Mesendoderm (in vitro differentiated cells): ENCODE data around the gene SEMA6C.

ENCODE experiments used
- DNase-seq: peaks from one replicate; pipeline ENCODE4 v3.0.0; 2013
- H2AK5ac ChIP-seq: 2 replicates; pipeline ENCODE4 v1.6.1; 2013; ENCODE audit warnings: low read length, inconsistent platforms
- H2BK120ac ChIP-seq: 2 replicates; pipeline ENCODE4 v1.6.1; 2013; ENCODE audit warnings: low read depth, mild to moderate bottlenecking, low read length, moderate library complexity, mixed read lengths
- H2BK15ac ChIP-seq: replicated peaks from 2 replicates; pipeline ENCODE4 v1.6.1; 2013; ENCODE audit warnings: low read depth, mild to moderate bottlenecking, moderate library complexity
- H2BK5ac ChIP-seq: 2 replicates; pipeline ENCODE4 v1.6.1; 2013; ENCODE audit warnings: low read length, inconsistent platforms
- H3K18ac ChIP-seq: 2 replicates; pipeline ENCODE4 v1.6.1; 2013; ENCODE audit warnings: mild to moderate bottlenecking, low read length, mixed read lengths
- H3K23ac ChIP-seq: one replicate; pipeline ENCODE4 v1.6.1; 2013; ENCODE audit warnings: low read length
- H3K27ac ChIP-seq: 2 replicates; pipeline ENCODE4 v1.5.1; 2013; ENCODE audit warnings: low read depth, mild to moderate bottlenecking, inconsistent platforms, low read length, moderate library complexity
- H3K27me3 ChIP-seq: 2 replicates; pipeline ENCODE4 v1.6.1; 2013; ENCODE audit warnings: low read length, control low read depth, mild to moderate bottlenecking, inconsistent platforms; ENCODE audit not compliant: insufficient read depth, poor library complexity
- H3K36me3 ChIP-seq: 2 replicates; pipeline ENCODE4 v1.6.1; 2013; ENCODE audit warnings: low read length, inconsistent platforms; ENCODE audit not compliant: control insufficient read depth, insufficient read depth
- H3K4ac ChIP-seq: one replicate; pipeline ENCODE4 v1.6.1; 2013; ENCODE audit warnings: low read depth, mild to moderate bottlenecking, low read length, moderate library complexity
- H3K4me1 ChIP-seq: 2 replicates; pipeline ENCODE4 v1.6.1; 2013; ENCODE audit warnings: low read depth, low read length, inconsistent platforms; ENCODE audit not compliant: control insufficient read depth
- H3K4me2 ChIP-seq: 2 replicates; pipeline ENCODE4 v1.6.1; 2013; ENCODE audit warnings: low read length
- H3K4me3 ChIP-seq: 2 replicates; pipeline ENCODE4 v1.5.1; 2013; ENCODE audit warnings: mild to moderate bottlenecking, low read length
- H3K56ac ChIP-seq: one replicate; pipeline ENCODE4 v1.6.1; 2013; ENCODE audit warnings: low read length
- H3K79me1 ChIP-seq: 2 replicates; pipeline ENCODE4 v1.6.1; 2013; ENCODE audit warnings: low read length, inconsistent platforms
- H3K79me2 ChIP-seq: 2 replicates; pipeline ENCODE4 v1.6.1; 2013; ENCODE audit warnings: mild to moderate bottlenecking, low read length; ENCODE audit not compliant: control insufficient read depth, insufficient read depth
- H3K9ac ChIP-seq: 2 replicates; pipeline ENCODE4 v1.6.1; 2013; ENCODE audit warnings: low read length, inconsistent platforms
- H4K5ac ChIP-seq: one replicate; pipeline ENCODE4 v1.6.1; 2013; ENCODE audit warnings: low read length
- H4K8ac ChIP-seq: one replicate; pipeline ENCODE4 v1.6.1; 2013; ENCODE audit warnings: low read depth, mild to moderate bottlenecking, control low read depth, low read length, moderate library complexity
- WGBS: extraction: QIAGEN DNeasy Blood & Tissue Kit; methylation state at CpG from one replicate; pipeline ENCODE4 v1.1.7; 2013; ENCODE audit warnings: low lambda C conversion rate, missing lambda C conversion rate; ENCODE audit not compliant: insufficient coverage; ENCODE audit errors: extremely low coverage; 5-methylcytosine and 5-hydroxymethylcytosine counted together

SEMA6C gene

GRCh38 chr1:151158326-151158725 lies 11.9 kb upstream of the SEMA6C start:
- no peak overlapping the region for H3K9ac ChIP-seq
- no peak overlapping the region for H3K4me3 ChIP-seq
- no peaks in the 10 kb centered on the region for H3K36me3 ChIP-seq
- no peak overlapping the region for H3K23ac ChIP-seq
- H2BK15ac ChIP-seq, result no peak overlapping the region
- no peaks in the 10 kb centered on the region for H3K79me2 ChIP-seq
- DNase-seq, result no peak
- no CpG with 5 or more reads among the region's 5 CpGs for WGBS
- H3K27ac ChIP-seq, result no peak overlapping the region
- H3K4ac ChIP-seq, result no peak overlapping the region
- no peak overlapping the region for H2BK5ac ChIP-seq
- no peak overlapping the region for H2BK120ac ChIP-seq
- H3K56ac ChIP-seq, result no peak overlapping the region
- H3K79me1 ChIP-seq, result no peaks in the 10 kb centered on the region
- H4K8ac ChIP-seq, result no peak overlapping the region
- no peak overlapping the region for H3K18ac ChIP-seq
- H2AK5ac ChIP-seq, result no peak overlapping the region
- no peaks in the 10 kb centered on the region for H3K27me3 ChIP-seq
- H3K4me1 ChIP-seq, result no peaks in the 10 kb centered on the region
- H4K5ac ChIP-seq, result no peak overlapping the region
- no peak overlapping the region for H3K4me2 ChIP-seq

- H2BK15ac ChIP-seq, result no peak overlapping the region
- H3K27me3 ChIP-seq, result no peaks in the 10 kb centered on the region
- no peak overlapping the region for H2BK120ac ChIP-seq
- no peak overlapping the region for H4K5ac ChIP-seq
- H3K4me2 ChIP-seq, result no peak overlapping the region
- no peaks in the 10 kb centered on the region for H3K4me1 ChIP-seq
- DNase-seq, result no peak
- H3K56ac ChIP-seq, result no peak overlapping the region
- H3K4ac ChIP-seq, result no peak overlapping the region
- H2AK5ac ChIP-seq, result no peak overlapping the region
- no peak overlapping the region for H4K8ac ChIP-seq
- H3K9ac ChIP-seq, result no peak overlapping the region
- no peaks in the 10 kb centered on the region for H3K36me3 ChIP-seq
- no CpG with 5 or more reads among the region's 6 CpGs for WGBS
- H3K4me3 ChIP-seq, result no peak overlapping the region
- H3K27ac ChIP-seq, result no peak overlapping the region
- H3K18ac ChIP-seq, result no peak overlapping the region
- H3K23ac ChIP-seq, result no peak overlapping the region
- no peak overlapping the region for H2BK5ac ChIP-seq
- no peaks in the 10 kb centered on the region for H3K79me2 ChIP-seq
- H3K79me1 ChIP-seq, result no peaks in the 10 kb centered on the region
Observed at GRCh38 chr1:151157067-151157531, 10.7 kb upstream of the SEMA6C start.

GRCh38 chr1:151156515-151156819 lies 10.0 kb upstream of the SEMA6C start, which contains the start of gene TNFAIP8L2:
Gene TNFAIP8L2, plus strand, starts transcription at chr1:151156649. Its CDS starts 2,049 bp downstream, at chr1:151158698.
- no peak within 1 kb of the TSS for H4K5ac ChIP-seq
- DNase-seq, result peak; percentile 8
- H3K56ac ChIP-seq, result no peak within 1 kb of the TSS
- no peak within 1 kb of the TSS for H2BK120ac ChIP-seq
- H3K79me1 ChIP-seq, result no peaks in the 10 kb centered on the region
- H2AK5ac ChIP-seq, result no peak within 1 kb of the TSS
- H3K4ac ChIP-seq, result no peak within 1 kb of the TSS
- no peak within 1 kb of the TSS for H3K4me2 ChIP-seq
- no peak within 1 kb of the TSS for H2BK15ac ChIP-seq
- H3K36me3 ChIP-seq, result no peaks in the 10 kb centered on the region
- H3K4me1 ChIP-seq, result no peaks in the 10 kb centered on the region
- H2BK5ac ChIP-seq, result no peak within 1 kb of the TSS
- H3K18ac ChIP-seq, result no peak within 1 kb of the TSS
- H3K79me2 ChIP-seq, result no peaks in the 10 kb centered on the region
- H3K4me3 ChIP-seq, result no peak within 1 kb of the TSS
- WGBS, result no CpG with 5 or more reads among the region's 4 CpGs
- no peak within 1 kb of the TSS for H3K27ac ChIP-seq
- no peak within 1 kb of the TSS for H4K8ac ChIP-seq
- no peak within 1 kb of the TSS for H3K9ac ChIP-seq
- no peaks in the 10 kb centered on the region for H3K27me3 ChIP-seq
- H3K23ac ChIP-seq, result no peak within 1 kb of the TSS

GRCh38 chr1:151147665-151148064 lies 1.2 kb upstream of the SEMA6C start:
- no peak overlapping the region for H3K4me3 ChIP-seq
- no peaks in the 10 kb centered on the region for H3K27me3 ChIP-seq
- no peak for DNase-seq
- H2BK15ac ChIP-seq, result no peak overlapping the region
- no peak overlapping the region for H2BK120ac ChIP-seq
- no peak overlapping the region for H3K23ac ChIP-seq
- H3K18ac ChIP-seq, result no peak overlapping the region
- no peak overlapping the region for H3K4me2 ChIP-seq
- H3K4me1 ChIP-seq, result peaks cover 22% of the 10 kb centered on the region
- no peak overlapping the region for H4K8ac ChIP-seq
- peaks cover 2% of the 10 kb centered on the region for H3K79me1 ChIP-seq
- no peak overlapping the region for H4K5ac ChIP-seq
- no peak overlapping the region for H2BK5ac ChIP-seq
- H3K27ac ChIP-seq, result no peak overlapping the region
- no peak overlapping the region for H2AK5ac ChIP-seq
- H3K56ac ChIP-seq, result no peak overlapping the region
- H3K9ac ChIP-seq, result no peak overlapping the region
- WGBS, result no CpG with 5 or more reads among the region's 2 CpGs
- H3K4ac ChIP-seq, result no peak overlapping the region
- no peaks in the 10 kb centered on the region for H3K36me3 ChIP-seq
- no peaks in the 10 kb centered on the region for H3K79me2 ChIP-seq

GRCh38 chr1:151147132-151147503 lies 687 bp upstream of the SEMA6C start:
- H3K18ac ChIP-seq, result no peak overlapping the region
- peak overlapping the region; percentile 48 for H3K4me3 ChIP-seq
- H3K27ac ChIP-seq, result no peak overlapping the region
- peak overlapping the region; percentile 94 for H3K4me2 ChIP-seq
- no peaks in the 10 kb centered on the region for H3K27me3 ChIP-seq
- H3K79me2 ChIP-seq, result no peaks in the 10 kb centered on the region
- H3K4ac ChIP-seq, result no peak overlapping the region
- DNase-seq, result peak; percentile 53
- no peak overlapping the region for H2BK120ac ChIP-seq
- H4K5ac ChIP-seq, result no peak overlapping the region
- H3K9ac ChIP-seq, result peak overlapping the region; percentile 74
- H3K36me3 ChIP-seq, result no peaks in the 10 kb centered on the region
- no peak overlapping the region for H2AK5ac ChIP-seq
- peaks cover 22% of the 10 kb centered on the region for H3K4me1 ChIP-seq
- peak overlapping the region; percentile 85 for H3K56ac ChIP-seq
- no peak overlapping the region for H4K8ac ChIP-seq
- peaks cover 2% of the 10 kb centered on the region for H3K79me1 ChIP-seq
- whole genome bisulfite sequencing, result no CpG with 5 or more reads among the region's 7 CpGs
- no peak overlapping the region for H2BK5ac ChIP-seq
- no peak overlapping the region for H2BK15ac ChIP-seq
- no peak overlapping the region for H3K23ac ChIP-seq

- H3K79me1 ChIP-seq, result peaks cover 2% of the 10 kb centered on the region
- no peak overlapping the region for H3K27ac ChIP-seq
Observed at GRCh38 chr1:151146072-151146411, 389 bp downstream of the SEMA6C start.

More at GRCh38 chr1:151146072-151146411, 389 bp downstream of the SEMA6C start:
- peak overlapping the region; percentile 7 for H3K23ac ChIP-seq
- H2AK5ac ChIP-seq, result no peak overlapping the region
- no peak overlapping the region for H3K18ac ChIP-seq
- peak overlapping the region; percentile 89 for H3K4me3 ChIP-seq
- H4K8ac ChIP-seq, result no peak overlapping the region
- no peak overlapping the region for H4K5ac ChIP-seq
- no peaks in the 10 kb centered on the region for H3K27me3 ChIP-seq
- H3K4me2 ChIP-seq, result peak overlapping the region; percentile 84
- H2BK15ac ChIP-seq, result no peak overlapping the region
- peak overlapping the region; percentile 94 for H3K56ac ChIP-seq
- no peaks in the 10 kb centered on the region for H3K79me2 ChIP-seq
- peaks cover 22% of the 10 kb centered on the region for H3K4me1 ChIP-seq
- H3K4ac ChIP-seq, result peak overlapping the region; percentile 25
- no CpG with 5 or more reads among the region's 26 CpGs for WGBS
- no peak for DNase-seq
- H3K9ac ChIP-seq, result peak overlapping the region; percentile 93
- no peak overlapping the region for H2BK120ac ChIP-seq
- no peaks in the 10 kb centered on the region for H3K36me3 ChIP-seq
- H2BK5ac ChIP-seq, result no peak overlapping the region
